IMR-90 (cell line): ENCODE measurements around the gene AKAP5. TPM values are rescaled to one million over a fixed set of nuclear protein-coding genes. Genes with fewer than 3 reads are reported as not detected.

ENCODE experiments used
- ATAC-seq: fragments of 200-7000 bp; cut with Tn5 transposase; 2 replicates; pipeline ENCODE4 v1.9.1; 2020; ENCODE audit warnings: low read depth, mild to moderate bottlenecking, moderate library complexity
- Bru-seq: library from RNA; stranded (reverse); fragments of 400-500 nt; gene quantifications from one replicate; lab custom pipeline; 2021; lab: Mats Ljungman, UMichigan
- BruChase-seq, 2 experiments: library from RNA; stranded (reverse); fragments of 400-500 nt; gene quantifications; one replicate each; lab custom pipeline; 2021; lab: Mats Ljungman, UMichigan
- BruUV-seq: library from RNA; stranded (reverse); fragments of 400-500 nt; replicated peaks from 2 replicates; lab custom pipeline; 2021; lab: Mats Ljungman, UMichigan
- CTCF ChIA-PET: fragments of 300-600 bp; formaldehyde crosslinking; extraction: SDS; loops from one replicate; lab custom pipeline; 2021; ENCODE audit warnings: antibody characterized with exemption; lab: Yijun Ruan, JAX
- POLR2A ChIA-PET: fragments of 300-600 bp; sonication (Branson Sonifier 250); formaldehyde crosslinking; loops from one replicate; lab custom pipeline; 2022; ENCODE audit warnings: antibody characterized with exemption; ENCODE audit not compliant: unreplicated experiment; lab: Charles Lee
- DNase-seq: peaks from one replicate; pipeline ENCODE4 v3.0.0; 2013
- H2AFZ ChIP-seq: replicated peaks from 2 replicates; pipeline ENCODE3; 2013; ENCODE audit warnings: low read length, mild to moderate bottlenecking; ENCODE audit not compliant: poor library complexity
- H2AK5ac ChIP-seq: 2 replicates; pipeline ENCODE4 v1.6.1; 2013; ENCODE audit warnings: low read depth, low read length, inconsistent platforms
- H2AK9ac ChIP-seq: replicated peaks from 2 replicates; pipeline ENCODE3; 2013; ENCODE audit warnings: mild to moderate bottlenecking, low read depth, low read length, moderate library complexity; ENCODE audit not compliant: poor library complexity
- H2BK120ac ChIP-seq: 2 replicates; pipeline ENCODE4 v1.6.1; 2013; ENCODE audit warnings: low read depth, low read length, inconsistent platforms
- H2BK15ac ChIP-seq: 3 replicates; pipeline ENCODE4 v1.6.1; 2013; ENCODE audit warnings: low read depth, low read length, inconsistent platforms
- H2BK20ac ChIP-seq: 2 replicates; pipeline ENCODE4 v1.6.1; 2013; ENCODE audit warnings: low read depth, mild to moderate bottlenecking, inconsistent platforms, low read length, moderate library complexity
- H2BK5ac ChIP-seq: 2 replicates; pipeline ENCODE4 v1.6.1; 2013; ENCODE audit warnings: mild to moderate bottlenecking, low read depth, low read length, inconsistent platforms; ENCODE audit not compliant: poor library complexity, severe bottlenecking
- H3K14ac ChIP-seq: replicated peaks from 2 replicates; pipeline ENCODE4 v1.6.1; 2013; ENCODE audit warnings: low read depth, low read length, inconsistent platforms
- H3K18ac ChIP-seq: 2 replicates; pipeline ENCODE4 v1.6.1; 2013; ENCODE audit warnings: low read depth, low read length, control low read depth
- H3K23ac ChIP-seq: 2 replicates; pipeline ENCODE4 v1.6.1; 2013; ENCODE audit warnings: low read depth, low read length, inconsistent platforms
- H3K27ac ChIP-seq: 2 replicates; pipeline ENCODE4 v1.5.1; 2013; ENCODE audit warnings: mild to moderate bottlenecking, control low read depth, low read length; ENCODE audit not compliant: insufficient read depth
- H3K27me3 ChIP-seq: 2 replicates; pipeline ENCODE4 v1.6.1; 2013; ENCODE audit warnings: low read length; ENCODE audit not compliant: control insufficient read depth, insufficient read depth
- H3K36me3 ChIP-seq: 2 replicates; pipeline ENCODE4 v1.6.1; 2013; ENCODE audit warnings: low read length, mixed read lengths; ENCODE audit not compliant: control insufficient read depth, insufficient read depth
- H3K4ac ChIP-seq: 2 replicates; pipeline ENCODE4 v1.6.1; 2013; ENCODE audit warnings: low read depth, low read length, inconsistent platforms
- H3K4me1 ChIP-seq: 2 replicates; pipeline ENCODE4 v1.6.1; 2013; ENCODE audit warnings: low read length, mixed read lengths; ENCODE audit not compliant: control insufficient read depth, insufficient read depth
- H3K4me2 ChIP-seq: 2 replicates; pipeline ENCODE4 v1.6.1; 2013; ENCODE audit warnings: low read depth, mild to moderate bottlenecking, control low read depth, low read length, moderate library complexity
- H3K4me3 ChIP-seq: 2 replicates; pipeline ENCODE4 v1.5.1; 2013; ENCODE audit warnings: low read depth, mild to moderate bottlenecking, control low read depth, low read length, moderate library complexity; ENCODE audit not compliant: insufficient read depth
- H3K56ac ChIP-seq: 2 replicates; pipeline ENCODE4 v1.6.1; 2013; ENCODE audit warnings: low read length, inconsistent platforms; ENCODE audit not compliant: insufficient read depth; ENCODE audit errors: extremely low read depth
- H3K79me1 ChIP-seq, 2 experiments: 2 replicates each; pipeline ENCODE4 v1.6.1; 2013; ENCODE audit warnings: low read length in 2 of 2, inconsistent platforms in 1 of 2, low read depth in 1 of 2
- H3K9ac ChIP-seq: 2 replicates; pipeline ENCODE4 v1.6.1; 2013; ENCODE audit warnings: low read depth, low read length, control low read depth
- H3K9me1 ChIP-seq: 2 replicates; pipeline ENCODE4 v1.6.1; 2013; ENCODE audit warnings: low read length, inconsistent platforms; ENCODE audit not compliant: insufficient read depth
- H3K9me3 ChIP-seq: 2 replicates; pipeline ENCODE4 v1.6.1; 2013; ENCODE audit warnings: low read length; ENCODE audit not compliant: control insufficient read depth, insufficient read depth
- H4K20me1 ChIP-seq: 2 replicates; pipeline ENCODE4 v1.6.1; 2013; ENCODE audit warnings: low read length, inconsistent platforms; ENCODE audit not compliant: insufficient read depth
- H4K5ac ChIP-seq: 2 replicates; pipeline ENCODE4 v1.6.1; 2013; ENCODE audit warnings: mild to moderate bottlenecking, low read depth, low read length, control low read depth
- H4K8ac ChIP-seq, 2 experiments: 2 replicates each; pipeline ENCODE4 v1.6.1; 2013; ENCODE audit warnings: low read depth in 2 of 2, low read length in 2 of 2, control low read depth in 1 of 2, inconsistent platforms in 1 of 2
- H4K91ac ChIP-seq: 2 replicates; pipeline ENCODE4 v1.6.1; 2013; ENCODE audit warnings: low read depth, low read length, inconsistent platforms; ENCODE audit not compliant: insufficient read depth
- CHD1 ChIP-seq: IDR thresholded peaks from 2 replicates; pipeline ENCODE4 v1.6.1; 2012; ENCODE audit warnings: low read depth, low read length, improper control_type of control experiment
- MAZ ChIP-seq: IDR thresholded peaks from 2 replicates; pipeline ENCODE4 v1.6.1; 2012; ENCODE audit warnings: low read depth, mild to moderate bottlenecking, low read length, improper control_type of control experiment, moderate library complexity, borderline replicate concordance
- WGBS, 2 experiments: methylation state at CpG; one replicate each; pipeline versions ENCODE4 v1.1.5 to v1.1.7; 2013; ENCODE audit warnings: missing lambda C conversion rate in 2 of 2; ENCODE audit not compliant: insufficient read length in 1 of 2; ENCODE audit errors: extremely low coverage in 2 of 2; 5-methylcytosine and 5-hydroxymethylcytosine counted together
- dilution Hi-C: fragments of 300-500 bp; cut with HindIII; formaldehyde crosslinking; loops from one replicate; pipeline ENCODE4 v1.14.3; 2018; ENCODE audit warnings: low sequenced_read_pairs; ENCODE audit not compliant: unreplicated experiment
- in situ Hi-C: fragments of 300-500 bp; cut with MboI; formaldehyde crosslinking; loops from 3 replicates; pipeline ENCODE4 v1.14.3; 2019; ENCODE audit warnings: low sequenced_read_pairs, inconsistent platforms, mixed read lengths
- intact Hi-C: fragments of 100-400 bp; cut with micrococcal nuclease; formaldehyde crosslinking; loops from 2 replicates; pipeline ENCODE4 v1.10.0; 2022
- long read RNA-seq: library from polyadenylated mRNA; unstranded; transcript quantifications from one replicate; pipeline ENCODE4 v2.0.0, GENCODE V29; 2021; ENCODE audit not compliant: unreplicated experiment
- polyA plus RNA-seq, 3 experiments: library from polyadenylated mRNA; depleted of rRNA; stranded (reverse); fragments of >200 nt; gene quantifications; 2 replicates each; pipeline ENCODE4 v1.2.3, GENCODE V29; 2012; ENCODE audit warnings: low replicate concordance in 1 of 3
- total RNA-seq: library from RNA; depleted of rRNA; stranded (reverse); fragments of >200 nt; gene quantifications from 2 replicates; pipeline ENCODE4 v1.2.3, GENCODE V29; 2012; rRNA removed

Gene AKAP5, protein sequence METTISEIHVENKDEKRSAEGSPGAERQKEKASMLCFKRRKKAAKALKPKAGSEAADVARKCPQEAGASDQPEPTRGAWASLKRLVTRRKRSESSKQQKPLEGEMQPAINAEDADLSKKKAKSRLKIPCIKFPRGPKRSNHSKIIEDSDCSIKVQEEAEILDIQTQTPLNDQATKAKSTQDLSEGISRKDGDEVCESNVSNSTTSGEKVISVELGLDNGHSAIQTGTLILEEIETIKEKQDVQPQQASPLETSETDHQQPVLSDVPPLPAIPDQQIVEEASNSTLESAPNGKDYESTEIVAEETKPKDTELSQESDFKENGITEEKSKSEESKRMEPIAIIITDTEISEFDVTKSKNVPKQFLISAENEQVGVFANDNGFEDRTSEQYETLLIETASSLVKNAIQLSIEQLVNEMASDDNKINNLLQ
- total RNA-seq (0.72 and 1.4 TPM in 2 replicates), polyA plus RNA-seq (2012; rRNA removed) (0.14 and 0.21 TPM in 2 replicates), Bru-seq, nascent RNA (percentile 24 among the genes with signal in this experiment), BruChase-seq, experiment 1, labeled RNA remaining after a 6-hour chase (percentile 24 among the genes with signal in this experiment), BruChase-seq, experiment 2, labeled RNA remaining after a 2-hour chase (percentile 38 among the genes with signal in this experiment)
- 0.03 TPM in 2 replicates for polyA plus RNA-seq (2012; cell fraction: cytosol; rRNA removed)
- 0.01 and 0.10 TPM in 2 replicates for polyA plus RNA-seq (2012; cell fraction: nucleus; rRNA removed; ENCODE audit: low replicate concordance)
- long read RNA-seq, result 0 reads

DNA sequence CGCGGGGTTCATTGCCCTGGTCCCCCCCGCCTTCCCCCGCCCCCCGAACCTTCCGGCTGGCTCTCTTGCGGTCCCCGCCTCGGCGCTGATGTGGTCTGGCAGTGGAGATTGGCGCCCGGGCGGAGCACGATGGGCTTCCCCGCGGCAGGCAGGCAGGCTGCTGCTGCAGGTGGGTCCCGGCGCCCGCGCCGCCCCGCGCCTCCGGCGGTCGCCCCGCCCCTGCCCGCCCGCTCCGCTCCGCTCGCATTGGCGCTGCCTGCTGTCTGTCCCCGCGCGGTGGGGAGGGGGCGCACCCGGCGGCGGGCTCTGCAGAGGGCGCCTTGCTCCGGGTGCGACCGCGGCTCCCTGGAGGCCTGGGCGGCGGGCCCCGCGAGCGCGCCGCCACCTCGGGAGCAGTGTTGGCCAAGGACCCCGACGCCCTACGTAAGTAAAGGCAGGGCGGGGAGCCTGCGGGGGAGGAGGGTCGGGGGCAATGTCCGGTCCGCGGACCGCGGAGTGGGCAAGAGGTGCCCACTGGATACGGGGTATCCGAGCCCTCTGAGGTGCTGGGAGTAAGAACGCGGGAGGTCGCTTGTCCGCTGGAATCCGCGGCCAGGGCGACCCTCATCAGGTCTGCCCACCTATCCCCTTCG, at the start of gene AKAP5:
AKAP5 (plus strand) TSS at position 309 of the 632 bp plus-strand sequence. CDS start 2,896 bp downstream, outside the sequence.
- H3K14ac ChIP-seq, result no peak within 1 kb of the TSS; the same call in none of the 2 replicates
- no peaks in the 10 kb centered on the region for H3K36me3 ChIP-seq
- no peak within 1 kb of the TSS for H3K18ac ChIP-seq
- intact Hi-C loops (no loop called here), dilution Hi-C loops (no loop called here), in situ Hi-C loops (no loop called here)
- H2BK120ac ChIP-seq, result no peak within 1 kb of the TSS
- H3K4me2 ChIP-seq, result peak within 1 kb of the TSS; percentile 83
- H3K27me3 ChIP-seq, result no peaks in the 10 kb centered on the region
- TF ChIP-seq MAZ (peak; percentile 52; the same call in 1 of the 2 replicates), CHD1 (no peak)
- peak; percentile 94 for ATAC-seq
- ChIA-PET CTCF (interaction anchor here (0.6 to 1.3 kb wide), 3 partner anchors 10 to 38 kb away, joined by 3 to 6 read pairs (median 4); no protein-coding TSS in a partner anchor), POLR2A (interaction anchor here (0.5 kb wide), 2 partner anchors 363 to 1048 kb away, joined by 4 to 10 read pairs; no protein-coding TSS in a partner anchor)
- no peak within 1 kb of the TSS for H2AK9ac ChIP-seq
- peak within 1 kb of the TSS; percentile 72 for H2AFZ ChIP-seq
- no peak within 1 kb of the TSS; the same call in 1 of the 2 replicates for H4K5ac ChIP-seq
- peak within 1 kb of the TSS; percentile 50 for H3K23ac ChIP-seq
- WGBS, 2 experiments, result 0% methylated on average over 21 of the region's 74 CpGs; no CpG with 5 or more reads in 1 of the 2 experiments
- H2BK5ac ChIP-seq, result no peak within 1 kb of the TSS
- no peaks in the 10 kb centered on the region for H3K79me1 ChIP-seq
- no peak within 1 kb of the TSS for H3K4ac ChIP-seq
- H4K8ac ChIP-seq, result no peak within 1 kb of the TSS; a peak in 1 of 4 replicates
- H3K56ac ChIP-seq, result no peak within 1 kb of the TSS
- H4K20me1 ChIP-seq, result no peaks in the 10 kb centered on the region
- no peaks in the 10 kb centered on the region for H3K9me3 ChIP-seq
- H2AK5ac ChIP-seq, result no peak within 1 kb of the TSS
- peak within 1 kb of the TSS; percentile 34 for H3K9ac ChIP-seq
- H3K27ac ChIP-seq, result peak within 1 kb of the TSS; percentile 5; the same call in 1 of the 2 replicates
- no peaks in the 10 kb centered on the region for H3K9me1 ChIP-seq
- H4K91ac ChIP-seq, result no peak within 1 kb of the TSS
- no TSS peak for BruUV-seq
- no peak within 1 kb of the TSS for H2BK20ac ChIP-seq
- DNase-seq, result peak; percentile 11
- H3K4me3 ChIP-seq, result peak within 1 kb of the TSS; percentile 70
- no peaks in the 10 kb centered on the region; the same call in 1 of the 2 replicates for H3K4me1 ChIP-seq
- H2BK15ac ChIP-seq, result no peak within 1 kb of the TSS
